ENCODE results near the gene RTCA.
"Not testable (repeated sequence)": the region's sequence is repeated elsewhere in the genome, so short reads cannot be mapped to it uniquely, and the experiment has no call there.

- TF ChIP-seq CTCF, POLR2A (IDR thresholded peaks at IDR 0.05): not testable (repeated sequence)
These were observed 73.7 kb downstream of the RTCA start for GRCh38 chr1:100339735-100340134.

Data from adrenal gland (tissue), 5 donors.